Muscle of arm (tissue), 14 donors: ENCODE results near the gene ZNF528. TPM values are rescaled to one million over a fixed set of nuclear protein-coding genes. Genes with fewer than 3 reads are reported as not detected.
A peak's percentile ranks its signal among the peaks of the same experiment; 100 is the strongest.

ENCODE experiments used
- DNase-seq: peaks from one replicate; pipeline ENCODE4 v3.0.0-alpha.2; 2013
- long read RNA-seq, 11 donors: transcript quantifications; one replicate each; lab custom pipeline, GENCODE V29; 2026
- polyA plus RNA-seq, 12 donors: library from polyadenylated mRNA; unstranded; fragments of 120-200 nt; gene quantifications; one replicate each; pipeline ENCODE4 v1.2.1, GENCODE V29; 2013; ENCODE audit not compliant: insufficient read length in 12 of 12

Gene ZNF528
- 10 to 100 TPM in 11 of 12 donors, not detected in 1; 14.7 to 38.1 (median 22.6) TPM for polyA plus RNA-seq
- long read RNA-seq, donor 1, full-length matches to known transcripts: 24 of 24 reads
- long read RNA-seq, donor 1, partial matches to known transcripts: 0 of 24 reads
- long read RNA-seq, donor 1, other reads (novel, unspliced or antisense): 0 of 24 reads
- long read RNA-seq, donor 2, full-length matches to known transcripts: 5 of 5 reads
- long read RNA-seq, donor 2, partial matches to known transcripts: 0 of 5 reads
- long read RNA-seq, donor 2, other reads (novel, unspliced or antisense): 0 of 5 reads
- long read RNA-seq, donor 3, full-length matches to known transcripts: 12 of 12 reads
- long read RNA-seq, donor 3, partial matches to known transcripts: 0 of 12 reads
- long read RNA-seq, donor 3, other reads (novel, unspliced or antisense): 0 of 12 reads
- long read RNA-seq, donor 4, full-length matches to known transcripts: 9 of 9 reads
- long read RNA-seq, donor 4, partial matches to known transcripts: 0 of 9 reads
- long read RNA-seq, donor 4, other reads (novel, unspliced or antisense): 0 of 9 reads
- long read RNA-seq, donor 5, full-length matches to known transcripts: 31 of 31 reads
- long read RNA-seq, donor 5, partial matches to known transcripts: 0 of 31 reads
- long read RNA-seq, donor 5, other reads (novel, unspliced or antisense): 0 of 31 reads
- long read RNA-seq, donor 6, full-length matches to known transcripts: 6 of 6 reads
- long read RNA-seq, donor 6, partial matches to known transcripts: 0 of 6 reads
- long read RNA-seq, donor 6, other reads (novel, unspliced or antisense): 0 of 6 reads
- long read RNA-seq, donor 7, full-length matches to known transcripts: 9 of 9 reads
- long read RNA-seq, donor 7, partial matches to known transcripts: 0 of 9 reads
- long read RNA-seq, donor 7, other reads (novel, unspliced or antisense): 0 of 9 reads
- long read RNA-seq, donor 8, full-length matches to known transcripts: 18 of 18 reads
- long read RNA-seq, donor 8, partial matches to known transcripts: 0 of 18 reads
- long read RNA-seq, donor 8, other reads (novel, unspliced or antisense): 0 of 18 reads
- long read RNA-seq, donor 9, full-length matches to known transcripts: 12 of 12 reads
- long read RNA-seq, donor 9, partial matches to known transcripts: 0 of 12 reads
- long read RNA-seq, donor 9, other reads (novel, unspliced or antisense): 0 of 12 reads
- long read RNA-seq, donor 10, full-length matches to known transcripts: 11 of 11 reads
- long read RNA-seq, donor 10, partial matches to known transcripts: 0 of 11 reads
- long read RNA-seq, donor 10, other reads (novel, unspliced or antisense): 0 of 11 reads
- long read RNA-seq, donor 11, full-length matches to known transcripts: 7 of 7 reads
- long read RNA-seq, donor 11, partial matches to known transcripts: 0 of 7 reads
- long read RNA-seq, donor 11, other reads (novel, unspliced or antisense): 0 of 7 reads

DNA sequence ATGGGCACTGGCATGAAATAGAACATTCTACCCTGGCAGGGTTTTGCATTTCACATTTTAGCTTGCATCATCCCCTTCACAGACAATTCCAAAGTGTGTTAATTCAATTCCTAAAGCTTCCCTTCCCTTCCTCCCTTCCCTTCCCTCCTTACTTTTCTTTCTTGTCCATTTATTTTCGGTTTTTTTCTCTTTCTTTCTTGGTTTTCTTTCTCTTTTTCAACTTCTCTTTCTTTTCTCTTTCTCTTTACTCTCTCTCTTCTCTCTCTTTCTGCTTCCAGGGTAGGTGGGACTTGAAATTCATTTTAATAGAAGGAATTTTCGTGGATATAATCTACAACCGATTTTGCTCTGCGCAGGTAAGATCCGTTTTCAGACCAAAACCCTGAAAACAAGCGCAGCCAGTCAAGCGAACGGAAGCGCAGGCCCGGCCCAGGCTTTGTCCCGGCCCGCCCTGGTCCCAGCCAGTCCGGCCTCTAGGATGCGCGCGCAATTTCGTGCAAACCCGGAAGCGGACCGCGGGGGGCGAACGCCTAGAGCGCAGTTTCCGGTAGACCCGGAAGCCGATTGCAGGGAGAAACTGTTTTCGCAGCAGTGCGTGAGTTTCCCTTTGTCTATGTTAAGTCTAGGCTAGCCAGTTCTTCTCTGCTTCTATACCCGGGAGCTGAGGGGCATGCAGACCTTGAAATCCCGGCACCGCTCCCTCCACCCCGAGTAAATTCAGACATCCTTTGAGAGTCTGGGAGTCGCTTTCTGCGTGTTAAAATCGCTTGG lies at the start of gene ZNF528:
TSS of gene ZNF528 (plus strand) at position 540 of the 771 bp plus-strand sequence. CDS start 4,165 bp downstream, outside the sequence.
- DNase-seq: peak; percentile 96

DNA sequence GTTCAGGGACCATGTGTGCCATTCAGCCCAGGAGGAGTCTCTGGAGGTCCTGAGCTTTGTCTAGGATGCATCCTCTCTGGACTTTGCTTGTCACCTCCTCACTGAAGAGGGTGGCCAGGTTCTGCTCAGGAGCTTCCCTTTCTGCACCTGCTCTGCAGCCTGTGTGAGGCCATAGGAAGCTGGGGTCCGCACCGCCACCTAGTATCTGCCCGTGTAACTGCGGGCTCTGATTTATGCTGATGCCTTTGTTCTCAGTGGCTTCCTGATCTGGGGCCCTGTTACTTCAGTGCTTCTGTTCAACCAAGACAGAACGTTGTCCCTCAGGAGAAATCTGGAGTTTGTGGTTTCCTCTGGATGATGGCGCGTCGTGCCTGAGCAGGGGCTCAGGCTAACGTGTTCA lies 46.1 kb upstream of the ZNF528 start:
- no peak for DNase-seq

DNA sequence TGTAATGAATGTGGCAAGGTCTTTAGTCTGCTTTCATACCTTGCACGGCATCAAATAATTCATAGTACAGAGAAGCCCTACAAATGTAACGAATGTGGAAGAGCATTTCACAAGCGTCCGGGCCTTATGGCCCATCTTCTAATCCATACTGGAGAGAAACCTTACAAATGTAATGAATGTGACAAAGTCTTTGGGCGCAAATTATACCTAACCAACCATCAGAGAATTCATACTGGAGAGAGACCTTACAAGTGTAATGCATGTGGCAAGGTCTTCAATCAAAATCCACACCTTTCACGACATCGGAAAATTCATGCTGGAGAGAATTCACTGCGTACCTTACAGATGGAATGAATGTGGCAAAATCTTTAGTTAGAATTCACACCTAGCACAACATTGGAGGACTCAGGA lies 31.2 kb upstream of the ZNF528 start:
- no peak for DNase-seq

DNA sequence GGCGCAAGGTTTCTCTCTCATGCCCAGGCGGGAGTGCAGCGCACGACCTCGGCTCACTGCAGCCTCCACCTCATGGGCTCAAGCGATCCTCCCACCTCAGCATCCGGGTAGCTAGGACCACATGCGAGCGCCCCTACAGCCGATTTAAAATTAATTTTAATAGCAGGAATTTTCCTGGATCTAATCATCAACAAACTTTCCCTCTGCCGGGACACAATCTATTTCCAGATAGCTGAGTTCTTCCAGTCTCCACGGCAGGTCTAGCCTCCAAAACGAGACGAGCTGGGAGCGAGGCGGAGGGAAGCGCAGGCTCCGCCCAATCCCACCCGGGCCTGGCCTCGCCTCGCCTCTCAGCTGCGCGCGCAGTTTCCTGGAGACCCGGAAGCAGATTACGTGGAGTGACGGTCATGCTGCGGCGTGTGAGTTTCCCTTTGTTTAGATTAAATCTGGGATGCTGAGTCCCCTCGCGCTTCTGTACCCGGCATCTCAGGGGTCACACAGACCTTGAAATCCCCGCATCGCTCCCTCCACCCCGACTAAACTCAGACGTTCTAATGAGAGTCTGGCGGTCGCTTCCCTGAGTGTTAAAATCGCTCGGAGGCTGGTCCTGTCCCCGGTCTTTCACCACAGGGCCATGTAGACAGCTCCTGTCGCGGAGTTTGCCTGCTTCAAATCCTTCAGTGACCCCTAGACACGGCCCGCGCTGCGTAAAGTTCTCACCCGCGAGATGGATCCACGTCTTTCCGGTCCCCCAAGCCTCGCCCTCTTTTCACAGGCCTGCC lies 27.9 kb upstream of the ZNF528 start, which contains the start of gene ZNF880:
TSS of gene ZNF880 (plus strand) at position 365 of the 782 bp plus-strand sequence. CDS start at position 408, 43 bp downstream.
- DNase-seq: peak; percentile 96

DNA sequence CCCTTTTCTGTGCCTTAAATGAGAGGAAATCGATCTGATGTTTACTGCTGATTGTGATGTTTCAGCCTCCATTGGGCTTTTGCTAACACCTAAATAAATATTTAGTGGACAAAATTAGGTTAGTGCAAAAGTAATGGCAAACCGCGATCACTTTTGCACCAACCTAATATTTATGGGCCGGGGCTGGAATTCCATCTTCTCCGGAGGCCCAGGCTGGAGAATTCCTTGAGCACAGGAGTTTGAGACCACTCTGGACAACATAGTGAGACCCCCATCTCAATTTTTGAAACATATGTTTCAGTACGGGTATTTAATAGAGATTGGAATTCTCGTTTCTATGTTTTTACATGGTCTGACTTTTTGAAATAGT lies 27.3 kb upstream of the ZNF528 start:
- no peak for DNase-seq

DNA sequence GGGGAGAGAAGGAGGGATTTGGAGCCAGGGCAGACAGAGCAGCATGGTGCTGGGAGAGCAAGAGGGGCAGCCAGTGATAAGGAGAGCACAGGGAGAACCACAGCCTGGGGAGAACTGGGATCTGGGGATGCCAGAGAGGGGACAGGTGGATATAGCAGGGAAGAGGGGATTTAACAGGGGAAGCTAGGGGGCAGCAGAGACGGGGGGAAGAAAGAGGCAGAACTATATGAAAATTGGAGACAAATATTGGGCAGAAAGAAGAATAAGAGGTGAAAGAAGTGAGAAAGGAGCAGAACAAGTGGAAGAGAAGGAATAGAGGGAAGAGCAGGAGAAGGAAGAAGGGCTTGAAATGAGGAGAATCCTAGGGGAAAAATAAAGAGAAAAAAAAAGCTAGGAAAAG lies 6.5 kb upstream of the ZNF528 start:
- no peak for DNase-seq

DNA sequence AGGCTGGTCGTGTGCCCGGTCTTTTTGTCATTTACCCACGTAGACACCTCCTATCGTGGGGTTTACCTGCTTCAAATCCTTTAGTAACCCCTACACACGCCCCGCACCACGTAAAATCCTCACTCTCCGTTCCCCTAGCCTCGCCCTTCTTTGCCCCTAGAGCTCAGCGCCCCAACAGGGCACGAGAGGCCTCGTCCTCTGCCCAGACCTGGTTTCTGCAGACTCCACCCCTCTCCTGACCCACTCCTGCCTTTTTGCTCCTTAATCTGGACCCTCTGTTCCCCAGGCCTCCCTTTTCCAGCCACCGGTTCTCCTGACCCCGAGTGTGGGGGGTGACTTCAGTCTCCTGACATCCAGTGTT lies 412 bp downstream of the ZNF528 start:
- no peak for DNase-seq

DNA sequence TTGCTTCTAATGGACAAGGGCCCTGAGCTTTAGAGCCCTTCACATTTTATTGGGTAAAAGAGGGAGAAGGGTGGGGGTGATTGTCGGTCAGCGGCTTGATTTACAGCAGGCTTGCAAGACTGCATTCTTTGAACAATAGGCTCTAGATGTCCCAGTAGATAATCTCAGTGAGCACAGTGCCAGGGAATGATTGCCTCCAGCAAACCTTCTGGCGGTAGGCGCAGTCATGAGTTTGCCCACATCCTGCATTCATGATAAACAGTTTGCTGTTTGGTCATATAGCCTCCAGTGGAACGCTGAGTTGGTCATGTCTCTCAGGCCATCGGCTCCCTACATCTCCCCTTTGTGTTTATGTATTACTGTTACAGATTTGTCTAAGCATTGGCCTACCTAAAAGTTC lies 12.6 kb downstream of the ZNF528 start:
- DNase-seq: no peak

DNA sequence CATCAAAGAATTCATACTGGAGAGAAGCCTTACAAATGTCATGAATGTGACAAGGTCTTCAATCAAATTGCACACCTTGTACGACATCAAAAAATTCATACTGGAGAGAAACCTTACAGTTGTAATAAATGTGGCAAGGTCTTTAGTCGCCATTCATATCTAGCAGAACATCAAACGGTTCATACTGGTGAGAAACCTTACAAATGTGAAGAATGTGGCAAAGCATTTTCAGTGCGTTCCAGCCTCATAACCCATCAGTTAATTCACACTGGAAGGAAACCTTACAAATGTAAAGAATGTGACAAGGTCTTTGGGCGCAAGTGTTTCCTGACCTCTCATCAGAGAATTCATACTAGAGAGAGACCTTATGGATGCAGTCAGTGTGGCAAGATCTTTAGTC lies 18.1 kb downstream of the ZNF528 start:
- DNase-seq: no peak

DNA sequence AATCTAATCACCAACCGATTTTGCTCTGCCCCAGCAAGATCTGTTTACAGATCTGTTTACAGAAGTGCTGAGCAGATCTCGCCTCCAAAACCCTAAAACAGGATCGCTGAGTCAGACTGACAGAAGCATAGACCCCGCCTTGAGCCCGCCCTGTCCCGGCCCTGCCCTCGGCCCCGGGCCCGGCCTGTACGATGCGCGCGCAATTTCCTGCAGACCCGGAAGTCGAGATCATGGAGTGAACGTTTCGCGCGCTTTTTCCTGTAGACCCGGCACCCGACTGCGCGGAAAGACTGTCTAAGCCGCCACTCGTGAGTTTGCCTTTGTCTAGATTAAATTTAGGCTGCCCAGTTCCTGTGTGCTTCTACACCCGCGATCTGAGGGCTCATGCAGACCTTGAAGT lies 31.3 kb downstream of the ZNF528 start, which contains the start of gene ZNF534:
TSS of gene ZNF534 (plus strand) at position 212 of the 400 bp plus-strand sequence. CDS start 2,327 bp downstream, outside the sequence.
- DNase-seq: no peak

DNA sequence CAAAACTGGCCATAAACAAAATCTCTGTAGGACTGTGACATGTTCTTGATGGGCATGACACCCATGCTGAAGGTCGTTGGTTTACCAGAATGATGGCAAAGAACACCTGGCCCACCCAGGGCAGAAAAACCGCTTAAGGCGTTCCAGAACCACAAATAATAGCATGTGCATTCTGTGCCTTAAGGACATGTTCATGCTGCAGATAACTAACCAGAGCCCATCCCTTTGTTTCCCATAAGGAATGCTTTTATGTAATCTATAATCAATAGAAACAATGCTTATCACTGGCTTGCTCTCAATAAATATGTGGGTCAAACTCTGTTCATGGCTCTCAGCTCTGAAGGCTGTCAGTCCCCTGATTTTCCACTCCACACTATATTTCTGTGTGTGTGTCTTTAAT lies 44.5 kb downstream of the ZNF528 start:
- no peak for DNase-seq

DNA sequence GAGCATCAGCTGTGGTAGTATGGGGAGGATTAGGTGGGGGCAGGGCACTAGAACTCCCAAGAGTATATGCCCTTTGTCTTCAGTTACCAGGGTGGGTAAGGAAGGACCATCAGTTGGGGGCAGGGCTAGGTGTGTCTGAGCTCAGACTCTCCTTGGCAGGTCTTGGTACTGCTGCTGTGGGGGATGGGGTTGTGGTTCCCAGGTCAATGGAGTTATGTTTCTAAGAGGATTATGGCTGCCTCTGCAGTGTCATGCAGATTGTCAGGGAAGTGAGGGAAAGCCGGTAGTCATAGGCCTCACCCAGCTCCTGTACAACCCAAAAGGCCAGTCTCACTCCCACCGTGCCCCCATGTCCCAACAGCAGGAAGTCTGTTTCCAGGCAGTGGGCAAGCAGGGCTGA lies 46.9 kb downstream of the ZNF528 start:
- DNase-seq: no peak

DNA sequence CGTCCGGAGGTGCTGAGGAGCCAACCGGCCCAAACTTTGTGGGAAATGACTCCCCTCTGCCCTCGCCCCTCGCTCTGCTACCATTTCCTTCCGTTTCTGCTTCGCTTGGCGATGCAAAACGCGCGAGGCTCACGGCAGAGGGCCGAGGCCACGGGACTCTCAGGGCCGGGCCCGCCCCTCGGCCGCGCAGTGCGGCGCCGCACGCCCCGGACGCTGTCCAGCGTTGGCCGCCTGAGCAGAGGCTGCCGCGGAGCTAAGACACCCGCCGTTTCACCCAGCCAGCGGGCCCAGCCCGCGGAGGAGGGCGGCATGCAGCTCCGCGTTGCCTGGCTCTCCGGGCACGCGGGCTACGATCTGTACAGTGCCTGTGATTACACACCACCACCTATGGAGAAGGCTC lies 53.6 kb downstream of the ZNF528 start:
- DNase-seq: no peak

DNA sequence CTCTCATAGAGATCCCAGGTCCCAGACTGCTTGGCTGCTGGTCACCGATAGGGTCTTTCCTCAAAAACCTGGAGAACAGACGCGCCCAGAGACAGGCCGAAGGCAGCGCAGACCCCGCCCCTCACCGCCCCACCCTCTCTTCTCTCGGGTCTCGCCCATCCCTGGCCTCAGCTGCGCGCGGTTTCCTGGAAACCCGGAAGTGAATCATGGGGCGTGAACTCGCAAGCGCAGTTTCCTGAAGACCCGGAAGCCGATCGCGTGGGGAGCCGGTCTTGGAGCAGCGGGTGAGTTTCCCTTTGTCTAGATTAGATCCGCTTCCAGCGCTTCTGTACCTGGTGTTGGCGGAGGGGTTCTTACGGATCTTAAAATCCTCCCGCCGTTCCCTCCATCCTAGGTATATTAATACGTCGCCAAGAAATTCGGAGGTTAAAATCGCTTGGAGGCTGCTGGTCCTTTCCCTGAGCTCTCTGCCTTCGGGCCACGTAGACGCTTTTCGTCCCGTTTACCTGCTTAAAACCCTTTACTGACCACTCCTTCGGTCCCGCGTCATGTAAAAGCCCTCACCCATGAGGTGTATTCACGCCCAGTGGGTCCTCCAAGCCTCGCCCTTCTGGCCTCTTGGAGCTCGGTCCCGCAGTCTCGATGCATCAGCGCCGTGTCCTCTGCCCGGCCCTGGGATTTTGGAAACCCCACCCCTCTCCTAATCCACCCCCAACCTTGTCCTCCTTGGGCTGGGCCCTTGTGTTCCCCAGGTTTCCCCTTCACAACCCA lies 55.9 kb downstream of the ZNF528 start, which contains the start of gene ZNF578:
TSS of gene ZNF578 (plus strand) at position 230 of the 771 bp plus-strand sequence. CDS start 48,293 bp downstream, outside the sequence.
- DNase-seq: peak; percentile 89

DNA sequence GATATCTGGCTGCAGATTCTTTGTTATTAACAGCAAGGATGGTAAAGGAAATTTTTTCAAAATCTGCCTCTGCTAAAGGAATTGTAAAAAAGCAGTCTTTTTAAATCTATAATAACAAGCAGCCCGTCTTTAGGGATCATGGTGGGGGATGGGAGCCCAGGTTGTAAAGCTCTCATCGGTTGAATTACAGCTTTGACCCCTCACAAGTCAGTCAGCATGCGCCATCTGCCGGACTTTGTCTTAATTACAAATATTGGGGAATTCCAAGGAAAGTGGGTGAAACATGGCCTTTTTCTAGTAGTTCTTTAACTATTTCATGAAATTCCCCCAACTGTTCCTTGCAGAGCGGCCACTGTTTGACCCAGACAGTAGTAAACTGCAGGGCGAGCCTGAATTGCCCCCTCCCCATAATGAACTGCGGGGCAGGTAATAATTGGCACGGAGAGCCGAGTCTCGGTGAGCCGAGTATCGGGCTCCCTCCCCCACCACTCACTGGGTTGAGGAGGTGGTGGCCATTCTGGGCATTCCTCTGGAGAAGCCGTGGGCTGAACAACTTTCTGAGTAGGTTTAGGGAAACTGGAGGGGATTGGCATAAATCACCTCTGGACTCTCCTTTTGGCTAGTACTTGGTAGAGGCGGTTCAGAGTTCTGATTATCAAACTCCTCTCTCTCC lies 67.3 kb downstream of the ZNF528 start:
- DNase-seq: no peak
